IMR-90 (cell line): ENCODE results near the gene LRFN2. TPM values are rescaled to one million over a fixed set of nuclear protein-coding genes. Genes with fewer than 3 reads are reported as not detected.

Experiments
- ATAC-seq: fragments of 200-7000 bp; cut with Tn5 transposase; 2 replicates; pipeline ENCODE4 v1.9.1; 2020; ENCODE audit warnings: low read depth, mild to moderate bottlenecking, moderate library complexity
- BruUV-seq: library from RNA; stranded (reverse); fragments of 400-500 nt; replicated peaks from 2 replicates; lab custom pipeline; 2021; lab: Mats Ljungman, UMichigan
- CTCF ChIA-PET: fragments of 300-600 bp; formaldehyde crosslinking; extraction: SDS; loops from one replicate; lab custom pipeline; 2021; ENCODE audit warnings: antibody characterized with exemption; lab: Yijun Ruan, JAX
- POLR2A ChIA-PET: fragments of 300-600 bp; sonication (Branson Sonifier 250); formaldehyde crosslinking; loops from one replicate; lab custom pipeline; 2022; ENCODE audit warnings: antibody characterized with exemption; ENCODE audit not compliant: unreplicated experiment; lab: Charles Lee
- DNase-seq: peaks from one replicate; pipeline ENCODE4 v3.0.0; 2013
- H2AFZ ChIP-seq: replicated peaks from 2 replicates; pipeline ENCODE3; 2013; ENCODE audit warnings: low read length, mild to moderate bottlenecking; ENCODE audit not compliant: poor library complexity
- H2AK5ac ChIP-seq: 2 replicates; pipeline ENCODE4 v1.6.1; 2013; ENCODE audit warnings: low read depth, low read length, inconsistent platforms
- H2AK9ac ChIP-seq: replicated peaks from 2 replicates; pipeline ENCODE3; 2013; ENCODE audit warnings: mild to moderate bottlenecking, low read depth, low read length, moderate library complexity; ENCODE audit not compliant: poor library complexity
- H2BK120ac ChIP-seq: 2 replicates; pipeline ENCODE4 v1.6.1; 2013; ENCODE audit warnings: low read depth, low read length, inconsistent platforms
- H2BK15ac ChIP-seq: 3 replicates; pipeline ENCODE4 v1.6.1; 2013; ENCODE audit warnings: low read depth, low read length, inconsistent platforms
- H2BK20ac ChIP-seq: 2 replicates; pipeline ENCODE4 v1.6.1; 2013; ENCODE audit warnings: low read depth, mild to moderate bottlenecking, inconsistent platforms, low read length, moderate library complexity
- H2BK5ac ChIP-seq: 2 replicates; pipeline ENCODE4 v1.6.1; 2013; ENCODE audit warnings: mild to moderate bottlenecking, low read depth, low read length, inconsistent platforms; ENCODE audit not compliant: poor library complexity, severe bottlenecking
- H3K14ac ChIP-seq: replicated peaks from 2 replicates; pipeline ENCODE4 v1.6.1; 2013; ENCODE audit warnings: low read depth, low read length, inconsistent platforms
- H3K18ac ChIP-seq: 2 replicates; pipeline ENCODE4 v1.6.1; 2013; ENCODE audit warnings: low read depth, low read length, control low read depth
- H3K23ac ChIP-seq: 2 replicates; pipeline ENCODE4 v1.6.1; 2013; ENCODE audit warnings: low read depth, low read length, inconsistent platforms
- H3K27ac ChIP-seq: 2 replicates; pipeline ENCODE4 v1.5.1; 2013; ENCODE audit warnings: mild to moderate bottlenecking, control low read depth, low read length; ENCODE audit not compliant: insufficient read depth
- H3K27me3 ChIP-seq: 2 replicates; pipeline ENCODE4 v1.6.1; 2013; ENCODE audit warnings: low read length; ENCODE audit not compliant: control insufficient read depth, insufficient read depth
- H3K36me3 ChIP-seq: 2 replicates; pipeline ENCODE4 v1.6.1; 2013; ENCODE audit warnings: low read length, mixed read lengths; ENCODE audit not compliant: control insufficient read depth, insufficient read depth
- H3K4ac ChIP-seq: 2 replicates; pipeline ENCODE4 v1.6.1; 2013; ENCODE audit warnings: low read depth, low read length, inconsistent platforms
- H3K4me1 ChIP-seq: 2 replicates; pipeline ENCODE4 v1.6.1; 2013; ENCODE audit warnings: low read length, mixed read lengths; ENCODE audit not compliant: control insufficient read depth, insufficient read depth
- H3K4me2 ChIP-seq: 2 replicates; pipeline ENCODE4 v1.6.1; 2013; ENCODE audit warnings: low read depth, mild to moderate bottlenecking, control low read depth, low read length, moderate library complexity
- H3K4me3 ChIP-seq: 2 replicates; pipeline ENCODE4 v1.5.1; 2013; ENCODE audit warnings: low read depth, mild to moderate bottlenecking, control low read depth, low read length, moderate library complexity; ENCODE audit not compliant: insufficient read depth
- H3K56ac ChIP-seq: 2 replicates; pipeline ENCODE4 v1.6.1; 2013; ENCODE audit warnings: low read length, inconsistent platforms; ENCODE audit not compliant: insufficient read depth; ENCODE audit errors: extremely low read depth
- H3K79me1 ChIP-seq, 2 experiments: 2 replicates each; pipeline ENCODE4 v1.6.1; 2013; ENCODE audit warnings: low read length in 2 of 2, inconsistent platforms in 1 of 2, low read depth in 1 of 2
- H3K9ac ChIP-seq: 2 replicates; pipeline ENCODE4 v1.6.1; 2013; ENCODE audit warnings: low read depth, low read length, control low read depth
- H3K9me1 ChIP-seq: 2 replicates; pipeline ENCODE4 v1.6.1; 2013; ENCODE audit warnings: low read length, inconsistent platforms; ENCODE audit not compliant: insufficient read depth
- H3K9me3 ChIP-seq: 2 replicates; pipeline ENCODE4 v1.6.1; 2013; ENCODE audit warnings: low read length; ENCODE audit not compliant: control insufficient read depth, insufficient read depth
- H4K20me1 ChIP-seq: 2 replicates; pipeline ENCODE4 v1.6.1; 2013; ENCODE audit warnings: low read length, inconsistent platforms; ENCODE audit not compliant: insufficient read depth
- H4K5ac ChIP-seq: 2 replicates; pipeline ENCODE4 v1.6.1; 2013; ENCODE audit warnings: mild to moderate bottlenecking, low read depth, low read length, control low read depth
- H4K8ac ChIP-seq, 2 experiments: 2 replicates each; pipeline ENCODE4 v1.6.1; 2013; ENCODE audit warnings: low read depth in 2 of 2, low read length in 2 of 2, control low read depth in 1 of 2, inconsistent platforms in 1 of 2
- H4K91ac ChIP-seq: 2 replicates; pipeline ENCODE4 v1.6.1; 2013; ENCODE audit warnings: low read depth, low read length, inconsistent platforms; ENCODE audit not compliant: insufficient read depth
- CHD1 ChIP-seq: IDR thresholded peaks from 2 replicates; pipeline ENCODE4 v1.6.1; 2012; ENCODE audit warnings: low read depth, low read length, improper control_type of control experiment
- WGBS, 2 experiments: methylation state at CpG; one replicate each; pipeline versions ENCODE4 v1.1.5 to v1.1.7; 2013; ENCODE audit warnings: missing lambda C conversion rate in 2 of 2; ENCODE audit not compliant: insufficient read length in 1 of 2; ENCODE audit errors: extremely low coverage in 2 of 2; 5-methylcytosine and 5-hydroxymethylcytosine counted together
- dilution Hi-C: fragments of 300-500 bp; cut with HindIII; formaldehyde crosslinking; loops from one replicate; pipeline ENCODE4 v1.14.3; 2018; ENCODE audit warnings: low sequenced_read_pairs; ENCODE audit not compliant: unreplicated experiment
- in situ Hi-C: fragments of 300-500 bp; cut with MboI; formaldehyde crosslinking; loops from 3 replicates; pipeline ENCODE4 v1.14.3; 2019; ENCODE audit warnings: low sequenced_read_pairs, inconsistent platforms, mixed read lengths
- intact Hi-C: fragments of 100-400 bp; cut with micrococcal nuclease; formaldehyde crosslinking; loops from 2 replicates; pipeline ENCODE4 v1.10.0; 2022
- polyA plus RNA-seq, 3 experiments: library from polyadenylated mRNA; depleted of rRNA; stranded (reverse); fragments of >200 nt; gene quantifications; 2 replicates each; pipeline ENCODE4 v1.2.3, GENCODE V29; 2012; ENCODE audit warnings: low replicate concordance in 1 of 3
- total RNA-seq: library from RNA; depleted of rRNA; stranded (reverse); fragments of >200 nt; gene quantifications from 2 replicates; pipeline ENCODE4 v1.2.3, GENCODE V29; 2012

LRFN2 gene
- total and polyA plus RNA-seq, 2 of the 4 experiments (the other 2 are of a cell fraction) = not detected

DNA sequence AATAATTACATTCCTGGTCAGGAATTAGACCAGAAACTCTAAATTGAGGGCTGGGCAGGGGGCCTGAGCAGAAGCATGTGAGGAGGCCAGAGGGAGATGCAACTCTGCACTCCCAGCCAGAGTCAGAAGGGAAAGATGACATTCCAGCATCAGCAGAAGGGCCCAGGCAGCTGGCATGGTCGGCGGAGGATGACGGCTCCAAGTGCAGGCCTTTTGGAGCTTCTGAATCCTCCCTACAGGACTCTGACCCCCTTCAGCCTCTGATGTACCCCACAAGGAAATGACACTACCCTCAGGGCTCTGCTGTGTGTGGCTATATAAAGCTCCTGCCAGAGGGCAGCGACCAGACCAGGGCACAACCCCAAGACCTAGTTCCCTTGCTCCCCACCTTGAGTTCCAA, 1.9 kb downstream of the LRFN2 start:
- ATAC-seq (no peak), DNase-seq (no peak)
- Histone ChIP-seq H2BK20ac (no peak overlapping the region), H4K5ac (no peak overlapping the region), H3K4me2 (no peak overlapping the region), H3K56ac (no peak overlapping the region), H3K36me3 (no peaks in the 10 kb centered on the region), H3K4ac (no peak overlapping the region), H3K79me1 (no peaks in the 10 kb centered on the region), H2BK15ac (no peak overlapping the region), H2BK120ac (no peak overlapping the region), H3K4me3 (no peak overlapping the region), H3K9me3 (no peaks in the 10 kb centered on the region), H3K27me3 (peaks cover 32% of the 10 kb centered on the region), H3K27ac (no peak overlapping the region), H3K14ac (no peak overlapping the region), H2AK5ac (no peak overlapping the region), H4K20me1 (no peaks in the 10 kb centered on the region), H4K91ac (no peak overlapping the region), H3K23ac (no peak overlapping the region), H3K9ac (no peak overlapping the region), H2AFZ (no peak overlapping the region), H4K8ac (no peak overlapping the region), H2BK5ac (no peak overlapping the region), H3K18ac (no peak overlapping the region), H3K9me1 (no peaks in the 10 kb centered on the region), H2AK9ac (no peak overlapping the region), H3K4me1 (no peaks in the 10 kb centered on the region)
- intact Hi-C loops (no loop called here), dilution Hi-C loops (no loop called here), in situ Hi-C loops (no loop called here)
- TF ChIP-seq CHD1 = no peak
- no CpG with 5 or more reads among the region's 4 CpGs for WGBS, 2 experiments
- BruUV-seq = no TSS peak
- CTCF ChIA-PET = no interaction called here
- POLR2A ChIA-PET = no interaction called here
